DMS153 (cell line): ENCODE data around the gene NAA11.
A peak's percentile ranks its signal among the peaks of the same experiment; 100 is the strongest.

Experiments used
- DNase-seq: peaks from one replicate; lab custom pipeline; 2025; lab: John Stamatoyannopoulos, UW

Gene NAA11

GRCh38 chr4:79325864-79326328, at the start of gene NAA11:
Gene NAA11 (minus strand): TSS chr4:79326061. CDS start chr4:79325877, 184 bp downstream.
- DNase-seq, result no peak

- no peak for DNase-seq
These were observed 44.2 kb upstream of the NAA11 start for GRCh38 chr4:79370026-79370425.

- DNase-seq, result no peak
These were observed 41.2 kb upstream of the NAA11 start for GRCh38 chr4:79367096-79367495.

- no peak for DNase-seq
These were observed 40.6 kb upstream of the NAA11 start for GRCh38 chr4:79366422-79366821.

GRCh38 chr4:79364061-79364460, 38.2 kb upstream of the NAA11 start:
- DNase-seq, result no peak

- DNase-seq, result no peak
These were observed 36.8 kb upstream of the NAA11 start for GRCh38 chr4:79362626-79363025.

GRCh38 chr4:79360006-79360405, 34.1 kb upstream of the NAA11 start:
- DNase-seq, result no peak

- no peak for DNase-seq
These were observed 32.6 kb upstream of the NAA11 start for GRCh38 chr4:79358438-79358837.

GRCh38 chr4:79357365-79357764, 31.5 kb upstream of the NAA11 start:
- no peak for DNase-seq

GRCh38 chr4:79353075-79353474, 27.2 kb upstream of the NAA11 start:
- no peak for DNase-seq

- DNase-seq, result no peak
These were observed 22.5 kb upstream of the NAA11 start for GRCh38 chr4:79348405-79348804.

- no peak for DNase-seq
These were observed 16.2 kb upstream of the NAA11 start for GRCh38 chr4:79341893-79342653.

GRCh38 chr4:79340568-79340967, 14.7 kb upstream of the NAA11 start:
- no peak for DNase-seq

- DNase-seq, result no peak
These were observed 12.3 kb upstream of the NAA11 start for GRCh38 chr4:79338148-79338547.

GRCh38 chr4:79334783-79335182, 8.9 kb upstream of the NAA11 start:
- peak; percentile 28 for DNase-seq

GRCh38 chr4:79334341-79334740, 8.5 kb upstream of the NAA11 start:
- no peak for DNase-seq

GRCh38 chr4:79331126-79331876, 5.4 kb upstream of the NAA11 start:
- DNase-seq, result no peak

GRCh38 chr4:79330720-79331119, 4.9 kb upstream of the NAA11 start:
- no peak for DNase-seq

GRCh38 chr4:79325436-79325835, 425 bp downstream of the NAA11 start:
- DNase-seq, result no peak

GRCh38 chr4:79319975-79320374, 5.9 kb downstream of the NAA11 start:
- DNase-seq, result no peak

- no peak for DNase-seq
These were observed 8.2 kb downstream of the NAA11 start for GRCh38 chr4:79317711-79318110.

- no peak for DNase-seq
These were observed 10.0 kb downstream of the NAA11 start for GRCh38 chr4:79315891-79316290.

- DNase-seq, result no peak
These were observed 14.6 kb downstream of the NAA11 start for GRCh38 chr4:79311279-79311678.
